Neural cell (in vitro differentiated cells): ENCODE results near the gene CCR7. TPM values are rescaled to one million over a fixed set of nuclear protein-coding genes. Genes with fewer than 3 reads are reported as not detected.

Experiments
- H2AFZ ChIP-seq: fragments of 200-600, 300-800 bp; sonication (generic), shearing (Covaris generic); 2 replicates; pipeline ENCODE4 v1.6.0; 2014; ENCODE audit warnings: low read depth, mild to moderate bottlenecking, antibody characterized with exemption, low read length, moderate library complexity
- H3F3A ChIP-seq: fragments of 200-600 bp; shearing (Covaris generic); 2 replicates; pipeline ENCODE4 v1.6.1; 2016; ENCODE audit warnings: mild to moderate bottlenecking, moderate library complexity, mixed read lengths, antibody characterized with exemption, low read length; ENCODE audit not compliant: insufficient read depth, poor library complexity, severe bottlenecking
- H3K27ac ChIP-seq: fragments of 200-600, 300-800 bp; sonication (generic), shearing (Covaris generic); 2 replicates; pipeline ENCODE4 v1.5.1; 2014; ENCODE audit warnings: mild to moderate bottlenecking, low read length, moderate library complexity
- H3K27me3 ChIP-seq: fragments of 300-800, 200-600 bp; sonication (generic), shearing (Covaris generic); 2 replicates; pipeline ENCODE4 v1.6.0; 2014; ENCODE audit warnings: mild to moderate bottlenecking, low read depth, low read length, moderate library complexity; ENCODE audit not compliant: insufficient read depth
- H3K36me3 ChIP-seq: fragments of 300-800, 200-600 bp; sonication (generic), shearing (Covaris generic); 2 replicates; pipeline ENCODE4 v1.5.1; 2014; ENCODE audit warnings: mild to moderate bottlenecking, antibody characterized with exemption, low read length, moderate library complexity; ENCODE audit not compliant: insufficient read depth
- H3K4me2 ChIP-seq: fragments of 300-800, 200-600 bp; sonication (generic), shearing (Covaris generic); 2 replicates; pipeline ENCODE4 v1.6.0; 2014; ENCODE audit warnings: mild to moderate bottlenecking, low read length
- H3K4me3 ChIP-seq: fragments of 300-800, 200-600 bp; sonication (generic), shearing (Covaris generic); 2 replicates; pipeline ENCODE4 v1.5.1; 2014; ENCODE audit warnings: mild to moderate bottlenecking, low read length, moderate library complexity
- H3K79me2 ChIP-seq: fragments of 200-600 bp; shearing (Covaris generic); replicated peaks from 2 replicates; pipeline ENCODE4 v1.6.0; 2014; ENCODE audit warnings: mild to moderate bottlenecking, low read length, moderate library complexity; ENCODE audit not compliant: insufficient read depth
- H3K9ac ChIP-seq: fragments of 300-800, 200-600 bp; sonication (generic), shearing (Covaris generic); 2 replicates; pipeline ENCODE4 v1.6.1; 2016; ENCODE audit warnings: mild to moderate bottlenecking, low read length, mixed read lengths
- H3K9me2 ChIP-seq: fragments of 200-600 bp; shearing (Covaris generic); 2 replicates; pipeline ENCODE4 v1.6.1; 2016; ENCODE audit warnings: mild to moderate bottlenecking, low read length, mixed read lengths; ENCODE audit not compliant: insufficient read depth
- H3K9me3 ChIP-seq: fragments of 200-600, 300-800 bp; sonication (generic), shearing (Covaris generic); 2 replicates; pipeline ENCODE4 v1.6.1; 2016; ENCODE audit warnings: mild to moderate bottlenecking, mixed run types, low read length, moderate library complexity, mixed read lengths
- H4K20me1 ChIP-seq: fragments of 200-600 bp; shearing (Covaris generic); 2 replicates; pipeline ENCODE4 v1.6.1; 2016; ENCODE audit warnings: mild to moderate bottlenecking, mixed run types; ENCODE audit not compliant: insufficient read depth
- EP300 ChIP-seq: fragments of 450-650 bp; conservative IDR thresholded peaks from 2 replicates; pipeline ENCODE4 v1.6.1; 2014; ENCODE audit warnings: antibody characterized with exemption, mild to moderate bottlenecking, moderate library complexity; ENCODE audit not compliant: poor library complexity, severe bottlenecking
- EZH2 ChIP-seq: fragments of 200-600, 300-800 bp; shearing (Covaris generic), sonication (generic); IDR thresholded peaks from 2 replicates; pipeline ENCODE4 v1.6.1; 2014; ENCODE audit warnings: antibody characterized with exemption, low read length, borderline replicate concordance, mild to moderate bottlenecking; ENCODE audit not compliant: insufficient read depth, poor library complexity, severe bottlenecking
- MXI1 ChIP-seq: fragments of 450-650 bp; conservative IDR thresholded peaks from 2 replicates; pipeline ENCODE4 v1.6.1; 2014; ENCODE audit warnings: antibody characterized with exemption, mild to moderate bottlenecking; ENCODE audit not compliant: poor library complexity, severe bottlenecking
- POLR2AphosphoS5 ChIP-seq: IDR thresholded peaks from 2 replicates; pipeline ENCODE4 v1.6.1; 2012
- RAD21 ChIP-seq: fragments of 450-650 bp; conservative IDR thresholded peaks from 2 replicates; pipeline ENCODE4 v1.6.1; 2014; ENCODE audit warnings: antibody characterized with exemption, mild to moderate bottlenecking, moderate library complexity
- REST ChIP-seq: IDR thresholded peaks from 2 replicates; pipeline ENCODE4 v1.6.1; 2012; ENCODE audit warnings: borderline replicate concordance
- SMC3 ChIP-seq: fragments of 450-650 bp; conservative IDR thresholded peaks from 2 replicates; pipeline ENCODE4 v1.6.1; 2014; ENCODE audit warnings: antibody characterized with exemption, mild to moderate bottlenecking, moderate library complexity; ENCODE audit not compliant: poor library complexity
- TAF1 ChIP-seq: IDR thresholded peaks from 2 replicates; pipeline ENCODE4 v1.6.1; 2012; ENCODE audit warnings: low read depth
- polyA plus RNA-seq: library from polyadenylated mRNA; depleted of rRNA; stranded (reverse); fragments of >200 nt; gene quantifications from 2 replicates; pipeline ENCODE4 v1.2.3, GENCODE V29; 2014
- TF ChIP-seq, protein P1 (sequence below): fragments of 450-650 bp; IDR thresholded peaks from 2 replicates; pipeline ENCODE4 v1.5.1; 2014; ENCODE audit warnings: antibody characterized with exemption, mild to moderate bottlenecking, moderate library complexity; ENCODE audit not compliant: poor library complexity, severe bottlenecking

Gene CCR7
- polyA plus RNA-seq, 1 donor from 2014 or later, result not detected

DNA sequence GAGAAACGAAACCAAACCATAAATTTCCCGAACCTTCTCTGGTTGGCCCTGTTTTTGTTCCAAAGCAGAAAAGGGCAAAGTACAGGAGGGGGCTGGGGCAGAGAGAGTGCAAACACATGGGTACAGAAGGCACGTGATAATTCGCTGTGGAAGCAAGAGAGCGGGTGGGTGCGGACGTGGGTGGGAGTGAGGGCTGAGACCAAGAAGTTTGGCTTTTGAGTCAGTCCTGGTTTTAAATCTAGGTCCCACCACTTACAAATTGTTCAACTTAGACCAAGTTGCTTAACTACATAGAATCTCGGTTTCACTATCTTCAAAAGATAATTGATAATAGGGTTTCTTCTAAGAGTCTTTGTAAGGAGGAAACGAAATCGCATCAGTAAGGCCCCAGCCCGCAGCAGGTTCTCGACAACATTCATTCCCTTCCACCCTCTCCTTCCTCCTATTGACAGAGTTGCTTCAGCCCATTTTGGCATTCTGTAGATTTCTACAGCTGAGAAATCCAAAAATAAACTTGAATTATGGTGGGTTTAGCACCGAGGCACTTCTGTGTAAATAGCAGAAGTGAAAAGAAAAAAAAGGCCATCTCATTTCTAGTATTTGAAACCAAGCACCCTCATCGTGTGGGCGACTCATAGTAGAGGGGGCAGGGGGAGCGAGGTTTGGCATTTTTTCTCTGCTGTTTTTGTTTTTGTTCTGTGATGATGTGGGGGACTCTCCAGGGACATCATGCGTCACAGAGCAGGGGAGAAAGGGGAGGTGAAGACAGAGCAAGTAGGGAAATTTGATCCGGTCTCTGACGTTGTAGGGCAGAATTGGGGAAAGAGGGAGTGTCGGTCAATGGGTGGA is 33.6 kb upstream of the CCR7 start:
- no peaks in the 10 kb centered on the region for H3K9me2 ChIP-seq
- TF ChIP-seq MXI1 (no peak), EZH2 (no peak), REST (no peak), EP300 (no peak), RAD21 (no peak), SMC3 (no peak), TAF1 (no peak), POLR2AphosphoS5 (no peak)
- TF ChIP-seq, protein P1, sequence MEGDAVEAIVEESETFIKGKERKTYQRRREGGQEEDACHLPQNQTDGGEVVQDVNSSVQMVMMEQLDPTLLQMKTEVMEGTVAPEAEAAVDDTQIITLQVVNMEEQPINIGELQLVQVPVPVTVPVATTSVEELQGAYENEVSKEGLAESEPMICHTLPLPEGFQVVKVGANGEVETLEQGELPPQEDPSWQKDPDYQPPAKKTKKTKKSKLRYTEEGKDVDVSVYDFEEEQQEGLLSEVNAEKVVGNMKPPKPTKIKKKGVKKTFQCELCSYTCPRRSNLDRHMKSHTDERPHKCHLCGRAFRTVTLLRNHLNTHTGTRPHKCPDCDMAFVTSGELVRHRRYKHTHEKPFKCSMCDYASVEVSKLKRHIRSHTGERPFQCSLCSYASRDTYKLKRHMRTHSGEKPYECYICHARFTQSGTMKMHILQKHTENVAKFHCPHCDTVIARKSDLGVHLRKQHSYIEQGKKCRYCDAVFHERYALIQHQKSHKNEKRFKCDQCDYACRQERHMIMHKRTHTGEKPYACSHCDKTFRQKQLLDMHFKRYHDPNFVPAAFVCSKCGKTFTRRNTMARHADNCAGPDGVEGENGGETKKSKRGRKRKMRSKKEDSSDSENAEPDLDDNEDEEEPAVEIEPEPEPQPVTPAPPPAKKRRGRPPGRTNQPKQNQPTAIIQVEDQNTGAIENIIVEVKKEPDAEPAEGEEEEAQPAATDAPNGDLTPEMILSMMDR, result no peak
- H3K4me3 ChIP-seq, result no peak overlapping the region
- no peaks in the 10 kb centered on the region for H3K79me2 ChIP-seq
- H3K27me3 ChIP-seq, result no peaks in the 10 kb centered on the region
- no peak overlapping the region for H3K9ac ChIP-seq
- no peak overlapping the region for H2AFZ ChIP-seq
- H3K27ac ChIP-seq, result no peak overlapping the region
- H3K4me2 ChIP-seq, result no peak overlapping the region
- no peaks in the 10 kb centered on the region for H3K36me3 ChIP-seq
- H4K20me1 ChIP-seq, result no peaks in the 10 kb centered on the region
- no peaks in the 10 kb centered on the region for H3F3A ChIP-seq
- H3K9me3 ChIP-seq, result no peaks in the 10 kb centered on the region

DNA sequence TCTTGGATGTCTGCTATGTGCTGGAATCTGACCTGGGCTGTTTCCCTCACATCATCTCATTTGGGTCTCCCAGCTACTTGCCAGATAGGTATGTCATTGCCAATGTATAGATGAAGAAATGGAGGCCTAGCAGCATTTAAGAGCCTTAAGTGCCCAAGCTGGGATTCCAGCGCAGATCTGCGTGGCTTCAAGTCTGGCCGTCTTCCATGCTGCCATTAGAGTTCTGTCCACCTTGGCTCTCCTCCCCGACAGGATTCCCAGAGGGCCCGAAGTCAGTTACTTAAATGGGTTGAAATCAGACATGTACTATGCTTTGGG is 33.0 kb upstream of the CCR7 start:
- TF ChIP-seq, protein P1, result no peak
- TF ChIP-seq POLR2AphosphoS5 (no peak), RAD21 (no peak), MXI1 (no peak), EP300 (no peak), REST (no peak), TAF1 (no peak), EZH2 (no peak), SMC3 (no peak)
- H3K9me2 ChIP-seq, result no peaks in the 10 kb centered on the region
- no peak overlapping the region for H3K27ac ChIP-seq
- H3K9ac ChIP-seq, result no peak overlapping the region
- no peaks in the 10 kb centered on the region for H3K27me3 ChIP-seq
- no peaks in the 10 kb centered on the region for H4K20me1 ChIP-seq
- H3K36me3 ChIP-seq, result no peaks in the 10 kb centered on the region
- no peak overlapping the region for H3K4me2 ChIP-seq
- H3F3A ChIP-seq, result no peaks in the 10 kb centered on the region
- no peaks in the 10 kb centered on the region for H3K9me3 ChIP-seq
- H2AFZ ChIP-seq, result no peak overlapping the region
- no peaks in the 10 kb centered on the region for H3K79me2 ChIP-seq
- no peak overlapping the region for H3K4me3 ChIP-seq
